Right lung (tissue), 5 donors: ENCODE results near the gene STH. TPM values are rescaled to one million over a fixed set of nuclear protein-coding genes. Genes with fewer than 3 reads are reported as not detected.

ENCODE experiments used
- DNase-seq, 2 donors: peaks; one replicate each; pipeline ENCODE4 v3.0.0-alpha.2; 2013
- polyA plus RNA-seq, 5 donors: library from polyadenylated mRNA; unstranded; fragments of 120-200 nt; gene quantifications; one replicate each; pipeline versions ENCODE4 v1.2.1 to v1.2.3, GENCODE V29; 2013; ENCODE audit warnings: inconsistent platforms in 1 of 5, low replicate concordance in 1 of 5; ENCODE audit not compliant: insufficient read length in 5 of 5, insufficient read depth in 1 of 5

Gene STH
- polyA plus RNA-seq, 5 donors = 0.42 TPM; not detected in 4

GRCh38 chr17:45984368-45984767, 14.7 kb upstream of the STH start:
- no peak for DNase-seq

GRCh38 chr17:45985447-45985846, 13.6 kb upstream of the STH start:
- no peak for DNase-seq

GRCh38 chr17:45986056-45986455, 13.0 kb upstream of the STH start:
- DNase-seq = no peak

- no peak for DNase-seq
These were observed 11.3 kb upstream of the STH start for GRCh38 chr17:45987706-45988105.

- no peak for DNase-seq
These were observed 9.3 kb upstream of the STH start for GRCh38 chr17:45989759-45990158.

- DNase-seq = no peak
These were observed 8.2 kb upstream of the STH start for GRCh38 chr17:45990886-45991285.

GRCh38 chr17:45991341-45991740, 7.7 kb upstream of the STH start:
- DNase-seq = no peak

GRCh38 chr17:45992175-45992574, 6.9 kb upstream of the STH start:
- no peak for DNase-seq

- DNase-seq = no peak
These were observed 6.1 kb upstream of the STH start for GRCh38 chr17:45992904-45993303.

GRCh38 chr17:45993962-45994627, 5.0 kb upstream of the STH start:
- DNase-seq = no peak

- no peak for DNase-seq
These were observed 4.1 kb upstream of the STH start for GRCh38 chr17:45994987-45995386.

GRCh38 chr17:45995627-45996270, 3.3 kb upstream of the STH start:
- DNase-seq = peak; percentile 37 to 38

GRCh38 chr17:45996282-45996937, 2.6 kb upstream of the STH start:
- no peak for DNase-seq

GRCh38 chr17:45997166-45997565, 1.9 kb upstream of the STH start:
- no peak for DNase-seq

- DNase-seq = no peak
These were observed 1.4 kb upstream of the STH start for GRCh38 chr17:45997624-45998023.

- DNase-seq = no peak
These were observed 845 bp downstream of the STH start for GRCh38 chr17:45999900-46000290.

GRCh38 chr17:46000292-46000691, 1.2 kb downstream of the STH start:
- no peak for DNase-seq

- no peak for DNase-seq
These were observed 1.7 kb downstream of the STH start for GRCh38 chr17:46000757-46001156.

- DNase-seq = no peak
These were observed 2.6 kb downstream of the STH start for GRCh38 chr17:46001390-46002310.

- peak; percentile 47 to 66 for DNase-seq
These were observed 3.4 kb downstream of the STH start for GRCh38 chr17:46002311-46002972.

- DNase-seq = no peak
These were observed 3.9 kb downstream of the STH start for GRCh38 chr17:46002973-46003316.
